ENCODE results near the gene TPRG1.

The TPRG1 gene

DNA sequence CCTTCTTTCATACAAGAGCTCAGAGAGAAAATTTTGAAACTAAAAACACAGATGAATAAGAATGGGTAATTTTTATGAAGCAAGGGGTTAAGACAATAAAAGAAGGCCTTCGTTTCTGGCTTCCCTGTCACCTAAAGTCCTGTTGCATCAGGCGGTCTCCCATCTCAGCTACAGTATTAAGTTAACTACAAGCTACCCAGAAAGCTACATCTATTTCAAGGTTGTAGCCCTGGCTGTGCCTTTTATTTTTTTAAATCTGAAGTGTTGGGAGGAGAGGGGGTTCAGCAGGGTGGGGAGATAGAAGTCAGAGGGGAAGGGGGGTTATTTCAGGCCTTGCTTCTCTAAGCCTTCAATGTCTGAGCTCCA is 183.3 kb downstream of the TPRG1 start:
- Histone ChIP-seq H3K4me2 (ENCODE audit: low read length, poor library complexity, severe bottlenecking) (no peak overlapping the region), H3K4me3 (ENCODE audit: insufficient read depth in 1 of 2, low read depth in 1 of 2, low read length in 2 of 2) (no peak overlapping the region), H3K9ac (ENCODE audit: low read length) (peak overlapping the region; percentile 13), H3K4me1 (ENCODE audit: control insufficient read depth, insufficient read depth, low read depth, low read length) (peaks cover 5% of the 10 kb centered on the region), H3K79me1 (replicated peaks; ENCODE audit: low read length, poor library complexity, severe bottlenecking) (no peaks in the 10 kb centered on the region), H3K18ac (ENCODE audit: low read depth in 1 of 2, low read length in 2 of 2) (no peak overlapping the region), H4K8ac (ENCODE audit: low read length) (no peak overlapping the region), H2BK120ac (ENCODE audit: low read depth, low read length) (no peak overlapping the region), H3K27ac (ENCODE audit: low read length, poor library complexity, severe bottlenecking) (no peak overlapping the region), H3K14ac (ENCODE audit: low read length in 2 of 2) (no peak overlapping the region), H2BK15ac (ENCODE audit: low read depth, poor library complexity, severe bottlenecking) (no peak overlapping the region), H3K36me3 (ENCODE audit: control insufficient read depth in 1 of 2, insufficient read depth in 2 of 2, low read depth in 1 of 2, low read length in 2 of 2) (no peaks in the 10 kb centered on the region), H2AK5ac (ENCODE audit: low read length, severe bottlenecking) (no peak overlapping the region), H3K23ac (ENCODE audit: low read length in 2 of 2) (no peak overlapping the region), H3K9me3 (ENCODE audit: control insufficient read depth, low read length) (no peaks in the 10 kb centered on the region), H3K4ac (ENCODE audit: low read depth in 1 of 2, low read length in 2 of 2) (no peak overlapping the region), H2BK5ac (ENCODE audit: low read depth, low read length, poor library complexity, severe bottlenecking) (no peak overlapping the region), H2BK12ac (ENCODE audit: low read length in 2 of 2) (no peak overlapping the region), H3K27me3 (ENCODE audit: control insufficient read depth in 1 of 2, insufficient read depth in 1 of 2, low read length in 2 of 2) (no peaks in the 10 kb centered on the region), H4K91ac (ENCODE audit: low read length) (no peak overlapping the region), H2AFZ (ENCODE audit: low read depth, low read length) (no peak overlapping the region)
- DNase-seq: no peak
- no CpG with 5 or more reads among the region's 2 CpGs for WGBS

DNA sequence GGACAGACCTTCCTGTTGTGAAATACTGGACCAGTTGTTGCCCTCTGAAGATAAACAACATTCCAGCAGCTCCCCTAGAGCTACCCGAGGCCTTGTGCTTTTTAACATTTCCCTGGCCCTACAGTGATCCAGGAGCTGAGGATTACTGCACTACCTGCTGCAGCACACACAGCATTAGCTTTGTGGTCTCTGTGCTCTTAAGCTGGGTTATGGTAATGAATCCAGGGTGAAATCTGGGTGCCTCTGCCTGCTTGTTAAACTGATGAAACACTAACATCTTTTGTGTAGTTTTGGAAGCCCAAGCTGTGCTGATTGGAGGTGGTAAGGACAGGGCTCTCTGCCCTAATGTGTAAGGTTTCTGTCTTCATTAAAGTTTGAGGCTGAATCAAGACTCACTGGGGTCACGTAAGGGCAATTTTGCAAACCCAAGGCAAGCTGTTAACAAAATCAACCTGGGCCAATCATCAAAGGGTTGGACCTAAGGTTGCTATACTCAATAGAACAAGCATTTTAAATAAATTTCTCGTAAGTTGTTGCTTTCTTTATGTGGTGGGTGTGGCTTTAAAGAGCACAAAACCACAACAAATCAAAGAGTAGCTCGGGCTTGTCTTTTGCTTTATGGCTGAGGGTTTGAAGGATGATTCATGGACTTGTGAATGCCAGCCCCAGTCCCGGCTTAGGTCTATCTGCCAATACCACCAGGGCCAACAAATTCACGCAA is 183.9 kb downstream of the TPRG1 start:
- no peak overlapping the region for H3K23ac ChIP-seq (ENCODE audit: low read length in 2 of 2)

DNA sequence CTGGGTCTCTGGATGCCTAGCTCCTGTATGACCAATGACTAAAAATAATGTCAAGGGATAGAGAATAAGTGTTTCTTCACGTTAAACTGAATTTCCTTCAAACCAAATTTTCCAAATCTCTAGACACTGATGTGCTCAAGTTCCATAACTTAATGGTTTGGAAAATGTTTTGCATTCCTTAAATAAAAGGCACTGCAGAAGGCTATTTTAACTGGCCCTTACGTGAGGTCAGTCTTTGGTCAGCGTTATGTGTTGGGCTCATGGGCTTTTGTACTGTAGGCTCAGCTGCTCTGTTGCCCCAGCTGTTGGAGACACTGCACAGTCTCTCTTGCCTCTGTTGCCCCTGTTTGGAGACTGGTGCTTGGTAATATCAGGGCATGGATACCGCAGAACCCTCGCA is 188.5 kb downstream of the TPRG1 start:
- Histone ChIP-seq H3K27me3 (ENCODE audit: control insufficient read depth in 1 of 2, insufficient read depth in 1 of 2, low read length in 2 of 2) (no peaks in the 10 kb centered on the region), H3K9me3 (ENCODE audit: control insufficient read depth, low read length) (no peaks in the 10 kb centered on the region), H2BK5ac (ENCODE audit: low read depth, low read length, poor library complexity, severe bottlenecking) (no peak overlapping the region), H3K4ac (ENCODE audit: low read depth in 1 of 2, low read length in 2 of 2) (no peak overlapping the region), H3K23ac (ENCODE audit: low read length in 2 of 2) (no peak overlapping the region), H3K36me3 (ENCODE audit: control insufficient read depth in 1 of 2, insufficient read depth in 2 of 2, low read depth in 1 of 2, low read length in 2 of 2) (no peaks in the 10 kb centered on the region), H3K79me1 (replicated peaks; ENCODE audit: low read length, poor library complexity, severe bottlenecking) (no peaks in the 10 kb centered on the region), H4K91ac (ENCODE audit: low read length) (no peak overlapping the region), H3K4me3 (ENCODE audit: insufficient read depth in 1 of 2, low read depth in 1 of 2, low read length in 2 of 2) (no peak overlapping the region), H3K14ac (ENCODE audit: low read length in 2 of 2) (no peak overlapping the region), H3K27ac (ENCODE audit: low read length, poor library complexity, severe bottlenecking) (no peak overlapping the region), H2BK15ac (ENCODE audit: low read depth, poor library complexity, severe bottlenecking) (no peak overlapping the region), H3K4me1 (ENCODE audit: control insufficient read depth, insufficient read depth, low read depth, low read length) (peaks cover 6% of the 10 kb centered on the region), H3K4me2 (ENCODE audit: low read length, poor library complexity, severe bottlenecking) (no peak overlapping the region), H2AFZ (ENCODE audit: low read depth, low read length) (no peak overlapping the region), H3K9ac (ENCODE audit: low read length) (no peak overlapping the region), H4K8ac (ENCODE audit: low read length) (no peak overlapping the region), H2BK12ac (ENCODE audit: low read length in 2 of 2) (no peak overlapping the region), H2BK120ac (ENCODE audit: low read depth, low read length) (no peak overlapping the region), H3K18ac (ENCODE audit: low read depth in 1 of 2, low read length in 2 of 2) (no peak overlapping the region), H2AK5ac (ENCODE audit: low read length, severe bottlenecking) (no peak overlapping the region)
- no peak for DNase-seq
- WGBS: 86% methylated on average over 4 of the region's 5 CpGs

More for the DNA sequence above, 183.9 kb downstream of the TPRG1 start:
- Histone ChIP-seq H3K4me3 (ENCODE audit: insufficient read depth in 1 of 2, low read depth in 1 of 2, low read length in 2 of 2) (no peak overlapping the region), H4K8ac (ENCODE audit: low read length) (peak overlapping the region; percentile 63), H3K14ac (ENCODE audit: low read length in 2 of 2) (no peak overlapping the region), H2BK5ac (ENCODE audit: low read depth, low read length, poor library complexity, severe bottlenecking) (no peak overlapping the region), H2BK12ac (ENCODE audit: low read length in 2 of 2) (peak overlapping the region; percentile 72 to 97), H2BK120ac (ENCODE audit: low read depth, low read length) (peak overlapping the region; percentile 22), H2BK15ac (ENCODE audit: low read depth, poor library complexity, severe bottlenecking) (no peak overlapping the region), H3K9ac (ENCODE audit: low read length) (peak overlapping the region; percentile 13), H2AK5ac (ENCODE audit: low read length, severe bottlenecking) (peak overlapping the region; percentile 21), H3K36me3 (ENCODE audit: control insufficient read depth in 1 of 2, insufficient read depth in 2 of 2, low read depth in 1 of 2, low read length in 2 of 2) (no peaks in the 10 kb centered on the region), H3K4me1 (ENCODE audit: control insufficient read depth, insufficient read depth, low read depth, low read length) (peaks cover 8% of the 10 kb centered on the region), H3K27me3 (ENCODE audit: control insufficient read depth in 1 of 2, insufficient read depth in 1 of 2, low read length in 2 of 2) (no peaks in the 10 kb centered on the region), H3K4me2 (ENCODE audit: low read length, poor library complexity, severe bottlenecking) (peak overlapping the region; percentile 8), H3K79me1 (replicated peaks; ENCODE audit: low read length, poor library complexity, severe bottlenecking) (no peaks in the 10 kb centered on the region), H3K4ac (ENCODE audit: low read depth in 1 of 2, low read length in 2 of 2) (peak overlapping the region; percentile 13 to 76), H4K91ac (ENCODE audit: low read length) (no peak overlapping the region), H3K27ac (ENCODE audit: low read length, poor library complexity, severe bottlenecking) (peak overlapping the region; percentile 36), H3K9me3 (ENCODE audit: control insufficient read depth, low read length) (no peaks in the 10 kb centered on the region), H3K18ac (ENCODE audit: low read depth in 1 of 2, low read length in 2 of 2) (peak overlapping the region; percentile 85 to 89), H2AFZ (ENCODE audit: low read depth, low read length) (peak overlapping the region; percentile 20)
- WGBS: 45% methylated on average over 2 of the region's 6 CpGs
- peak; percentile 76 for DNase-seq

DNA sequence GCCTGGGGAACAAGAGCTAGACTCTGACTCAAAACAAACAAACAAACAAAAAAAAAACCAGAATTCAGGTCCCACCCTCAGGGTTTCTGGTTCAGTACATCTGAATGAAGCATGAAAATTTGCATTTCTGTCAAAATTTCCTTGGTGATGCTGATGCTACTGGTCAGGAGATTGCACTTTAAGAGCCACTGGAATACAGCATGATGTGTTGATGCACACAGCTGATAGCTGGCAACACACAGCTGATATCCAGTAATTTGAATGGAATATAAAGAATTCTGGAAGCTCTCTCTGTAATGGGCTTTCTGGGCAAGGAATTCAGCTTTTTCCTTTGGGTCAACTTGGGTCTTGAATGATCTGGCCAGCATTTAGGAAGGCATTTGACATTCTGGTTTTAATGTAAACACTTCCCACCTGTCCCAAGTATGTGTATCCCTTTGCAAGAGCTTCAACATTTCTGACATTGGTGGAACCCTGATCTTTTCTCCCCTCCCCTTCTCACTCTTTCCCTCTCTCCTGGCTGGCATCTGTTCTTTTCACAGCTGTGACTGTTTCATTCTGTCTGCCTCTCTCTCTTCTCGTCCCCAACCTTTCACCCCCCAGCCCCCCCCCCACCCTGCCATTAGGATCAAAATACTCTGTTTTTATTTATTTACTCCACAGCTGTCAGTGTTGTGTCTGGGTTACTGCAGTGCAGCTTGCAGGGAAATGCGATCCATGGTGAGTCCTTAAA is 189.5 kb downstream of the TPRG1 start:
- no peak overlapping the region for H3K14ac ChIP-seq (ENCODE audit: low read length in 2 of 2)
- H3K23ac ChIP-seq (ENCODE audit: low read length in 2 of 2): no peak overlapping the region
- peaks cover 3% of the 10 kb centered on the region for H3K4me1 ChIP-seq (ENCODE audit: control insufficient read depth, insufficient read depth, low read depth, low read length)
- H3K18ac ChIP-seq (ENCODE audit: low read depth in 1 of 2, low read length in 2 of 2): no peak overlapping the region
- H4K8ac ChIP-seq (ENCODE audit: low read length): no peak overlapping the region
- no peak overlapping the region for H3K4me2 ChIP-seq (ENCODE audit: low read length, poor library complexity, severe bottlenecking)
- H2BK12ac ChIP-seq (ENCODE audit: low read length in 2 of 2): no peak overlapping the region
- H3K9ac ChIP-seq (ENCODE audit: low read length): no peak overlapping the region
- no peaks in the 10 kb centered on the region for H3K79me1 ChIP-seq (replicated peaks; ENCODE audit: low read length, poor library complexity, severe bottlenecking)
- no peaks in the 10 kb centered on the region for H3K36me3 ChIP-seq (ENCODE audit: control insufficient read depth in 1 of 2, insufficient read depth in 2 of 2, low read depth in 1 of 2, low read length in 2 of 2)
- no peak overlapping the region for H2BK15ac ChIP-seq (ENCODE audit: low read depth, poor library complexity, severe bottlenecking)
- H4K91ac ChIP-seq (ENCODE audit: low read length): no peak overlapping the region
- H2AFZ ChIP-seq (ENCODE audit: low read depth, low read length): no peak overlapping the region
- H2BK120ac ChIP-seq (ENCODE audit: low read depth, low read length): no peak overlapping the region
- no peaks in the 10 kb centered on the region for H3K9me3 ChIP-seq (ENCODE audit: control insufficient read depth, low read length)
- DNase-seq: peak; percentile 7
- no peak overlapping the region for H2AK5ac ChIP-seq (ENCODE audit: low read length, severe bottlenecking)
- WGBS: 0% methylated on average over 1 of the region's 2 CpGs
- H3K4me3 ChIP-seq (ENCODE audit: insufficient read depth in 1 of 2, low read depth in 1 of 2, low read length in 2 of 2): no peak overlapping the region
- no peaks in the 10 kb centered on the region for H3K27me3 ChIP-seq (ENCODE audit: control insufficient read depth in 1 of 2, insufficient read depth in 1 of 2, low read length in 2 of 2)
- no peak overlapping the region for H2BK5ac ChIP-seq (ENCODE audit: low read depth, low read length, poor library complexity, severe bottlenecking)
- H3K4ac ChIP-seq (ENCODE audit: low read depth in 1 of 2, low read length in 2 of 2): no peak overlapping the region
- H3K27ac ChIP-seq (ENCODE audit: low read length, poor library complexity, severe bottlenecking): no peak overlapping the region

All from mesenchymal stem cell (in vitro differentiated cells and primary cell).